SK-MEL-5 (cell line): ENCODE measurements around the gene VPS13D. TPM values are rescaled to one million over a fixed set of nuclear protein-coding genes. Genes with fewer than 3 reads are reported as not detected.

Source experiments
- DNase-seq: peaks from one replicate; pipeline ENCODE4 v3.0.0-alpha.2; 2016; ENCODE audit warnings: low read depth, low spot score
- in situ Hi-C: cut with HindIII; loops from 2 replicates; pipeline ENCODE4 v1.10.0; 2016; ENCODE audit warnings: low sequenced_read_pairs, high pct_unique_total_duplicates, low pct_unique_long_range_greater_than_20kb
- total RNA-seq: library from RNA; depleted of rRNA; stranded (reverse); fragments of >200 nt; shearing (Covaris generic); gene quantifications from 2 replicates; pipeline ENCODE4 v1.2.3, GENCODE V29; 2014

The VPS13D gene
- total RNA-seq, 1 experiment from 2014 or later, result 8.9 TPM

GRCh38 chr1:12338823-12339222 is 109.0 kb downstream of the VPS13D start:
- in situ Hi-C loops, result no loop called here
- no peak for DNase-seq

- DNase-seq, result peak; percentile 14
- in situ Hi-C loops, result no loop called here
These were observed 109.6 kb downstream of the VPS13D start for GRCh38 chr1:12339396-12339795.

- in situ Hi-C loops, result no loop called here
- DNase-seq, result no peak
These were observed 110.1 kb downstream of the VPS13D start for GRCh38 chr1:12339811-12340543.

GRCh38 chr1:12340544-12340930 is 110.7 kb downstream of the VPS13D start:
- DNase-seq, result no peak
- in situ Hi-C loops, result no loop called here

- in situ Hi-C loops, result no loop called here
- no peak for DNase-seq
These were observed 111.8 kb downstream of the VPS13D start for GRCh38 chr1:12341667-12342066.

- DNase-seq, result peak; percentile 1
- in situ Hi-C loops, result no loop called here
These were observed 112.7 kb downstream of the VPS13D start for GRCh38 chr1:12342401-12343003.

GRCh38 chr1:12343823-12344487 is 114.1 kb downstream of the VPS13D start:
- no peak for DNase-seq
- in situ Hi-C loops, result no loop called here

GRCh38 chr1:12344596-12345349 is 114.9 kb downstream of the VPS13D start:
- no peak for DNase-seq
- in situ Hi-C loops, result no loop called here

GRCh38 chr1:12345350-12346217 is 115.8 kb downstream of the VPS13D start:
- in situ Hi-C loops, result no loop called here

GRCh38 chr1:12346483-12347151 is 116.8 kb downstream of the VPS13D start:
- in situ Hi-C loops, result no loop called here
- no peak for DNase-seq

More at GRCh38 chr1:12345350-12346217, 115.8 kb downstream of the VPS13D start:
- DNase-seq, result no peak

- no peak for DNase-seq
- in situ Hi-C loops, result no loop called here
These were observed 118.3 kb downstream of the VPS13D start for GRCh38 chr1:12348113-12348512.

GRCh38 chr1:12353981-12354380 is 124.2 kb downstream of the VPS13D start:
- in situ Hi-C loops, result no loop called here

GRCh38 chr1:12356004-12356890 is 126.4 kb downstream of the VPS13D start:
- no peak for DNase-seq
- in situ Hi-C loops, result no loop called here

More at GRCh38 chr1:12353981-12354380, 124.2 kb downstream of the VPS13D start:
- no peak for DNase-seq

GRCh38 chr1:12358499-12358898 is 128.7 kb downstream of the VPS13D start:
- no peak for DNase-seq
- in situ Hi-C loops, result no loop called here

GRCh38 chr1:12359359-12360133 is 129.7 kb downstream of the VPS13D start:
- in situ Hi-C loops, result no loop called here

More at GRCh38 chr1:12359359-12360133, 129.7 kb downstream of the VPS13D start:
- DNase-seq, result no peak
